HCT116 (cell line): Measurements from ENCODE around the gene SLC1A3.

Experiments used
- CEBPB ChIP-seq: IDR thresholded peaks from 2 replicates; pipeline ENCODE4 v1.6.1; 2012; ENCODE audit warnings: low read depth
- EGR1 ChIP-seq: IDR thresholded peaks from 2 replicates; pipeline ENCODE4 v1.6.1; 2012; ENCODE audit warnings: low read depth
- EZH2 ChIP-seq: fragments of 200-600 bp; sonication (generic); IDR thresholded peaks from 2 replicates; pipeline ENCODE4 v1.6.1; 2017; ENCODE audit warnings: antibody characterized with exemption, mixed run types
- FOSL1 ChIP-seq: IDR thresholded peaks from 2 replicates; pipeline ENCODE4 v1.6.1; 2012; ENCODE audit warnings: low read depth
- POLR2A ChIP-seq: IDR thresholded peaks from 2 replicates; pipeline ENCODE4 v1.7.0; 2011; ENCODE audit warnings: borderline replicate concordance; ENCODE audit not compliant: insufficient read depth, insufficient read length; ENCODE audit errors: extremely low read depth
- RAD21 ChIP-seq: IDR thresholded peaks from 2 replicates; pipeline ENCODE4 v1.6.1; 2012; ENCODE audit warnings: low read depth, mild to moderate bottlenecking
- REST ChIP-seq: IDR thresholded peaks from 2 replicates; pipeline ENCODE4 v1.6.1; 2012; ENCODE audit warnings: low read depth
- SIN3A ChIP-seq: IDR thresholded peaks from 2 replicates; pipeline ENCODE4 v1.6.1; 2012; ENCODE audit warnings: low read depth
- SP1 ChIP-seq: IDR thresholded peaks from 2 replicates; pipeline ENCODE4 v1.6.1; 2012; ENCODE audit warnings: low read depth
- SRF ChIP-seq: IDR thresholded peaks from 2 replicates; pipeline ENCODE4 v1.6.1; 2012; ENCODE audit warnings: low read depth
- TF ChIP-seq, protein P1 (sequence below), 3 experiments: fragments of 200-600 bp in 1 of 3; sonication (generic) in 1 of 3; IDR thresholded peaks in 2 of 3; conservative IDR thresholded peaks in 1 of 3; 2 replicates each; pipeline ENCODE4 v1.5.1; 2012 to 2017; ENCODE audit warnings: low read depth in 2 of 3, low read length in 2 of 3, antibody characterized with exemption in 1 of 3, borderline replicate concordance in 1 of 3, control low read depth in 1 of 3, mild to moderate bottlenecking in 1 of 3, mixed read lengths in 1 of 3, mixed run types in 1 of 3, moderate library complexity in 1 of 3; ENCODE audit not compliant: insufficient read depth in 1 of 3

- TF ChIP-seq, protein P1, sequence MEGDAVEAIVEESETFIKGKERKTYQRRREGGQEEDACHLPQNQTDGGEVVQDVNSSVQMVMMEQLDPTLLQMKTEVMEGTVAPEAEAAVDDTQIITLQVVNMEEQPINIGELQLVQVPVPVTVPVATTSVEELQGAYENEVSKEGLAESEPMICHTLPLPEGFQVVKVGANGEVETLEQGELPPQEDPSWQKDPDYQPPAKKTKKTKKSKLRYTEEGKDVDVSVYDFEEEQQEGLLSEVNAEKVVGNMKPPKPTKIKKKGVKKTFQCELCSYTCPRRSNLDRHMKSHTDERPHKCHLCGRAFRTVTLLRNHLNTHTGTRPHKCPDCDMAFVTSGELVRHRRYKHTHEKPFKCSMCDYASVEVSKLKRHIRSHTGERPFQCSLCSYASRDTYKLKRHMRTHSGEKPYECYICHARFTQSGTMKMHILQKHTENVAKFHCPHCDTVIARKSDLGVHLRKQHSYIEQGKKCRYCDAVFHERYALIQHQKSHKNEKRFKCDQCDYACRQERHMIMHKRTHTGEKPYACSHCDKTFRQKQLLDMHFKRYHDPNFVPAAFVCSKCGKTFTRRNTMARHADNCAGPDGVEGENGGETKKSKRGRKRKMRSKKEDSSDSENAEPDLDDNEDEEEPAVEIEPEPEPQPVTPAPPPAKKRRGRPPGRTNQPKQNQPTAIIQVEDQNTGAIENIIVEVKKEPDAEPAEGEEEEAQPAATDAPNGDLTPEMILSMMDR (IDR thresholded peaks at IDR 0.05 in 2 of 3, conservative IDR thresholded peaks at IDR 0.05 in 1 of 3; ENCODE audit: borderline replicate concordance in 1 of 3, insufficient read depth in 1 of 3, low read depth in 2 of 3, low read length in 2 of 3) = no peak
- TF ChIP-seq RAD21 (no peak), POLR2A (no peak), REST (no peak), FOSL1 (no peak), CEBPB (no peak), SRF (no peak), SP1 (no peak), EZH2 (no peak), EGR1 (no peak), SIN3A (no peak)
Observed at GRCh38 chr5:36607838-36608783, 1.7 kb downstream of the SLC1A3 start.
